ENCODE measurements around the gene JAKMIP1. TPM values are rescaled to one million over a fixed set of nuclear protein-coding genes. Genes with fewer than 3 reads are reported as not detected.

The JAKMIP1 gene
- total RNA-seq, 1 donor from 2014 or later: not detected

DNA sequence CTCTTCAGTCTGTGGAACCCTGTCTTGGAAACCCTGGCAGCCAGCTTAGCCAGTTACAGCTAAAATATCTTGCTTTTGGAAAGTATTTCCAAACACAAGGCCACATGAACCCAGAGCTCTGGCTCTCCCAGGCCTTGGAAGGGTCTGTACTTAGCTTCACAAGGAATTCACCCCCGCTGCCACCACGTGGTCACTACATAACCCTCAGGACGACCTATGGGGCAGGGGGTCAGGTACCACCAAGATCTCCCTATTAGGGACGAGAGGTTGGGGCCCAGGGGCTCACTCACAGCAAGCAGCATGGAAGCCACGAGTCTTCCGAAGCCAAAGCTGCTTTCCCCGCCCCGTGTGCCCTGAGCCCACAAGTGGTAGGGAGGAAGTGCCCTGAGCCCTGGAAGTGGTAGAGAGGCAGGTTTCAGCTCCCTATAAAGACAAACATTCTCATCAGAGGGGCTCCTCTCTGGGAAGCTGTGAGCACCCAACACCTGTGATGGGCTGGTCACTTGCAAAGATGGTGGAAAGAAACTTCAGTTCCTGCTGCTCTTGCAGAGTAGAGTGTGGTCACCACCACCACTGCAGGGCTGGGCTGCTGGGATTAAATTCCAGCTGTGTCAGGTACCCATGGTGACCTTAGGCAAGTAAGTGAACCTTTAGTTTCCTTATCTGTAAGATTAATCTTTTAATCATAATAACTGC is 4.7 kb upstream of the JAKMIP1 start:
- DNase-seq (ENCODE audit: low read depth): no peak

DNA sequence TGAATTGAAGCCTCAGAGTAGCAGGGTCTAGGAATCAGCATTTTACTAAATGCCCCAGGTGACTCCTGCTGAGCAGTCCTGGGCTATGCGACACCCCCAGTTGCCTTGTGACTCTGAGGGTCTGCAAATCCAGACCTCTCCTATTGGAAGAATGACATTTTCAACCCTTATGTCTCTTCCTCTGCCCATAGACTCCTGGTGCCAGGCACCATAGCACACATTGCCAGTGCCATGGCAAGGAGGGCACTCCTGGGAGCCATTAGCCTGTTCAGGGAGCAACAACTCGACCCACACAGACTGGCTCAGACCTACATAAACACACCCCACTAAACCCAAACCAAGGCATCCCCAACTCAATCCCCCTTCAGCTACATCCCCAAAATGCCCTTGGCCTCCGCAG is 3.7 kb upstream of the JAKMIP1 start:
- no peak for DNase-seq (ENCODE audit: low read depth)

DNA sequence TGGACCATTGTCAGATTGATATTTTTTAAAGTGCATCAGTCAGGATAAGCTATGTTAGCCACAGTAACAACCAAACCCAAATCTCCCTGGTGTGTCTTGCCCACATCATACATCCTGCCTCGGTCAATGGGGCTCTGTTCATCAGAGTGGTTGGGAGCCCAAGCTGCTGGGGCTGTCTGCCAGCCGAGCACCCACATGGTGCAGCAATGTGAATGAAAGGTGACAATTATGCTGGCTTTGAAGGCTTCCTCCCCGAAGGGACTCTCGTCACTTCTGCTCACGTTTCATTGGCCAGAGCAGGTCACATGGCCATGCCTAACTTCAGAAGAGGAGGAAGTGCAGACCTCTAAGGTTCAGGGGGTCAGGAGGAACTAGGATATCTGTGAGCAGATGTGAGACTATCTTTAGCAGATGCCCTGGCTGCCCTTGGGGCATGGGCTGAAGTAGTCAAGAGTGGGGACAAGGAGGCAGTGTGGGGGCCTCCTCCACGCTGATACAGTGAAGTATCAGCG is 1.3 kb upstream of the JAKMIP1 start:
- no peak for DNase-seq (ENCODE audit: low read depth)

DNA sequence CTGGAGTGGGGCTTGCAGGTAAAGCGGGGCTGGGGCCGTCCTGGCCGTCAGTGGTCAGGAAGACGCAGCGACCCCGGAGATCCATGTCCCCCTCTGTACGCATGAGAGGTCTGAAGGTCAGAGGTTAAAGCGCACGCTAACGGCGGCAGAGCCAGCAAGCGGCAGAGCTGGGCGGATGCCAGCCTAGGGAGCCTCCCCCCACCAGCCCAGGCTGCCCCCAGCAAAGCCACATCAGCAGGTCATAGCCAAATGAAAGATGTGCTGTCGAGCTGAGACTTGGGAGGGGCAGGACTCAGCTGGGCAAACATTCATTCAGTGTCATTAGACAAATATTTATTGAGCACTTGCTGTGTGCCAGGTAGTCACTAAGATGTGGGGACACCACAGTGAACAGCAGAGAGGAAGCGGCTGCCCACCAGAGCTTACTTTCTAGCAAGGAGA is 593 bp upstream of the JAKMIP1 start:
- DNase-seq (ENCODE audit: low read depth): no peak

DNA sequence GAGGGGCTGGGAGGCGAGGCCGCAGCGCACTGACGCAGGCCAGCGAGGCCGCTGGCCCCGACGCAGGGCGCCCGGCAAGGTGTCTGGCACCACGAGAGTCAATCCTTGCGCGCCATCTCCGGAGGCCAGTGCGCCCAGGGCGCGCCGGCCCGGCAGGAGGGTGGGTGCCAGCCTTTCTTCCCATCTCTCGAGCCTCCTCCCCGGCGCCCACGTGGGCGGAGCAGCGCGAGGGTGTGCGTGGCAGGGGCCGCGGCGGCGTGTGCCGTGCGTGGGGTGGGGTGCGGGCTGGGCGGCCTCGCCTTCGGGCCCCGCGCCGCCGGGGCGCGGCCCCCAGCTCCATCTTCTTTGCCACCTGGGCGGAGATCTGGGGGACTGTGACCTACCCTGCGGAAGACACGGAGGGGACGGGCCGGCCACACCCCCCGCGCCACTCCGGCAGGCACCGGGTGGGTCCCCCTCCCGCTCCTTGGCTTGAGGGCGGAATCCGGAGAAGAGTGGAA is 877 bp downstream of the JAKMIP1 start:
- no peak for DNase-seq (ENCODE audit: low read depth)

DNA sequence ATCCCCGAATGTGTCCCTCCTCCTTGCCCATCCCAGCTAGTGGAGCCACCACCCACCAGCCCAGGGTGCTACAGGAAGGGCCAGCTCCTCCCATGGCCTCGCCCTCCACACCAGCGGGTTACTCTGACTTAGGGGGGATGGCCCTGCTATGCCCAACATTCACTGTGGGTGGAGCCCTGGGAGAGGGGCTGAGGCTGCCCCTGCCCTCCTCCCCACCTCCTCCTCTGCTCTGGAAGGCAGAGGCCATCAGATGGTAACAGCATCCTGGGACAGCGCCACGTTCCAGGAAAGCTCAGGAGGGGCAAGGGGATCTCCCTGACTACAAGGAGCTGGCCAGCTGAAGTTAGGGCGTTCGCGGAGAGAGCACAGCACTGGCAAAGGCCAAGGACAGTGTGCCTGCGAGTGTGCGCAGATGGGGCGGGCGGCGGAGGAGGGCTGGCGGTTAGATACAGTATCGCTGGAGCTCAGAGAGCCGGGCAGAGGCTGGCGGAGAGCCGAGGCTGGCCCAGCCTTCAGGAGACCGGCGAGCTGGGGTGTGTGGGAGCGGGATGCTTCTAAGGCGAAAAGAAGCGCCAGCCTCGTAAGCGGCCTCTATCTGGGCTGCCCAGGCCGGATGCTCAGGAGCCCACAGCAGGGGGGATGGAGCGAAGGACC is 1.5 kb downstream of the JAKMIP1 start:
- DNase-seq (ENCODE audit: low read depth): no peak

DNA sequence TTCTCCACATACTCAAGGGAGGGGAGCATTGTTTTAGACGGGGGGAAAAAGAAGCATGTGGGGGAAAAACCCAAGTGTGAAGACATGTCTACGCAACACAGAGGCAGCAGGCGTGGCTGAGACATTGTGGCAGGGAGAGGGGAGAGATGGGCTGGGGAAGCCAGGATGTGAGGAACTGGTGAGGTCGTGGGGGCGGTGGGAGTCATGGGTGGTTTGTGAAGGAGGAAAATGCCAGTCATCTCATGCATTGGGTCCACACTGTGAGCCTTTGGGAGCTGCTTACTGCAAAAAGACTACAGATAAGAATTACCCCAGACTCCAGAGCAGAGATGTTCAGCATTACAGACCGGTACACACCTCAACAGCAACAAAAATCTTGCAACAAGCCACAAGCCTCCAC is 2.1 kb downstream of the JAKMIP1 start:
- DNase-seq (ENCODE audit: low read depth): no peak

DNA sequence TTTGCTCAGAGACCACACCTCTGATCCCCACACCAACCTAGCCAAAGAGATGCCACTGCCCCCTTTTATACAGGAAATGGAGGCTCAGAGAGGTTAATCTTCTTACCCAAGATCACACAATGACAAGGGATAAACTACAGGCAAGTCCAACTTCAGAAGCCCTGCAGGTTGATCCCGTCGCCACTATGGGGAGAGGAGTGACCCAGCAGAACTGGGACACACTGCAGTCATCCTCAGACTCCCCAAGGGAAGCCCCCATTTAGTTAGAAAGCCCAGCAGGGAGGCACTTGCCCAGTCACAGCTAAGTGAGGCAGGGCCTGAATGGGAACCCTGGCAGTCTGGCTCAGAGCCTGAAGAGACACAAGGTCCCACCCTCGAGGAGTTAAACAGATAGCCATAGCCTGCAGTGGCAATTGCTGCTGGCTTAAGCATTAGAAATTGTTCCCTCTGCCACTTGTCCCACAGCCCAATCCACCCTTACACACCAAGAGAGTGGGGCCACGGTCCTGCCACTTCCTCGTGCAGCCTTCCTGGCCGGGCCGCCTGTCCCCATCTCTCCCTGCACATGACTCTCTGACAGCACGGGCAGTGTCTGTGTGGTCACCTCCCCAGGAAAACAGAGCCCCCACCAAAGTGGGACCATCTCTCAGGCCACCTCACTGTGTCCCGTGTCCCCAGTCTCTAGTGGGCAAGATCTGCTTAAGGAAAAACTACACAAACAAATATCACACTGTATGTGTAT is 2.7 kb downstream of the JAKMIP1 start:
- no peak for DNase-seq (ENCODE audit: low read depth)

DNA sequence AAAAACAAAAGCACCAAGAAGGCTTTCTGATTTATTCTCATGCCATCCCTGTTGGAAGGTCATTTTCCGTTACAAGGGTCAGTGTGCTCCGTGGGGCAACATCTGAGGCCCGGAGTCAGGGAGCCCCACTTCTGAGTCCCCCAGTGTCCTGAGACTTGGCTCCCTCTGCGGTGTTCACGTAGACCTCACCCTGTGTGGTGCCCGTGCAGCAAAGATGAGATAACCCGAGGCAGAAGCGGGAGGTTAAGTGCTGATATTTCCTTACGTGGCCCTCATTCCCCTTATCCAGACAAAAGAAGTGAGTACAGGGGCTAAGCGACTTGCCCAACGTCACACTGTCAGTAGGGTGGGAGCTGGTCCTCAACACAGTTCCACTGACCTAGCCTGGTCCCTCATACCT is 3.5 kb downstream of the JAKMIP1 start:
- DNase-seq (ENCODE audit: low read depth): no peak

DNA sequence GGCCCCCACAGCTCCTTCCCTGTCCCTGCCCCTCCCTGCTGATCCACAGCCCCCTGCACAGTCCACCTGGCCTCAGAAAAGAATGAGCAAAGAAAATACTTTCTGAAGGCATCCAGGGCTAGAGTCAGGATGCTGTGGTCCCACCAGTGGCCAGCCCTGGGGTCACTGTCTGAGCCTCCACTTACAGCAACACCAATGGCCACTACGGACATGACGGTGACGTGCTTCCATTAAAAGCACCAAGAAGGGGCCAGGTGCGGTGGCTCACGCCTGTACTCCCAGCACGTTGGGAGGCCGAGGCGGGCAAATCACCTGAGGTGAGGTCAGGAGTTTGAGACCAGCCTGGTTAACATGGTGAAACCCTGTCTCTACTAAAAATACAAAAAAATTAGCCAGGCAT is 4.0 kb downstream of the JAKMIP1 start:
- DNase-seq (ENCODE audit: low read depth): no peak

DNA sequence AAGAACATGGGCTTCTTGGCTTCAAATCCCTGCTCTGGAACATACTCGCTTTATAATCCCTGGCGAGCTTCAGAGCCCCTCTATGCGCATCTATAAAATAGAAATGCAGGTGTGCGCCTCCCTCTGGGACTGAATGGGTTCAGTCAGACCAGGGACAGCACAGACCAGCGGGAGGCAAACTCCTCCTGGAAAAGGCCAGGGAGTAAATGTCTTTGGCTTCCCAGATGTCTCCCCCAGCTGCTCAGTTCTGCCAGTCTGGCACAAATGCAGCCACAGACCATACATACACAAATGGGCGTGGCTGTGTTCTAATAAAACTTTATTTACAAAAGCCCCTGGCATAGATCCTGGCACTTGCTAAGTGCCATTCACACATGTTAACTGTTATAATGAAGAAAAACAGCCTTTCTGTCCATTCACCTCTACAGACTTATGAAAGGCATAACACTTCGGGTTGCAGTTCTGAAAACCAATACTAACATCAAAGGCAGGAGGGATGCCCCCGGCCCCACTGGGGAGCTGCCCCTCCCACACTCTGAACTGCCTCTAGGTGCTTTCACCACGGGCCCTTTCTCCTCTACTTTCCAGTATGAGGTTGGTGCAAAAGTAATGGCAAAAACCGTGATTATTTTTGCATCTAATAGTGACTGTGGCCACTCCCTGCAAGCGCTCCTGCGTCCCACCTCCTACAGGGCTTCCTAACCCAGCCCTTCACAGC is 4.6 kb downstream of the JAKMIP1 start:
- no peak for DNase-seq (ENCODE audit: low read depth)

DNA sequence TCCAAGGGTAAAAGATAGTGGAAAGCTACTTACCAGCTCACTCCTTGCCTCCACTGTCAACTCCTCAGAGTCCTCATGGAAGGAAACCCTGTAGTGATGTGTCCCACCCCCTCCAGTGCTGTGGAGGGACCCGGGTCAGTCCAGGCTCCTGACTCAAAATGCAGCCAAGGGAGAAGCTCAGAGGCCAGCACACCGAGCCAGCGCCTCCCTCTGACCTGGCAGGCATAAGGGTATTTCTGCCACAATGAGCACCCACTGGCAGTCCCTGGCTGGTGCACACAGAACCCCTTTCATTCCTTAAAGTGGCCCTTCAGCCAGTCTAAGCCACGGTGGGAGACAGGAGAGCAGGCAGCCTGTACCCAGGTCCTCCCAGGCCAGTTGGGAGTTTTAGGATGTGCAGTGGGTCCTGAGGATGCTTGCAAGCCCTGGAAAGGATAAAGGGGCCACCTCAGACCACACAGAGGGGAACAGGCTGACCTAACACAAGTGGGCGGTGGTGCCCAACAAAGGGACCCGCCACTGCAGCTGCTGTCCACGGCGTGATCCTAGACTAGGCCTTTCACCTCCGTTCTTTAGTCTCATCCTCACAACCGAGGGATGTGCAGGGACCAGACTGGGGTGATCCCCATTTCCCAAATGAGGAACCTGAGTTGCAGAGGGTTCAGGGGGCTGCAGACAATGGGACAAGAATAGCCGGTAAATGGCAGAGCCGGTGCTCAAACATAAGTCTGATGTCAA is 5.7 kb downstream of the JAKMIP1 start:
- DNase-seq (ENCODE audit: low read depth): no peak

DNA sequence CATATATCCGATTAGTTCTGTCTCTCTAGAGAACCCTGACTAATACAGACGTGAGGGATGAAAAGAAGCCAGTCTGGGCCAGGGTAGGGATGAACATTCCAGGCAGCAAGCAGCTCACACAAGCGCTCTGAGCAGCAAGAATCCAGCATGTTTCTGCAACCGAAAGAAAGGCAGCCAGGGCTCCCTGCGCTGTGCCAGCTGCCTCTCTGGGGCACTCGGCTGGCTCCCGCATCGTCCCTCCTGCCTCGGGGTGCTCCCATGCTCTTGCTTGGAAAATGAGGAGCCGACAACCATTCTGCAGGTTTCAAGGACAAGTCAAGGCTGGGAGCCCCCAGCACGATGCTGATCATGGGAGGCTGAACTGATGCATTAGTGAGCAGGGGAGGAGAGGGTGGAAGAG is 7.0 kb downstream of the JAKMIP1 start:
- DNase-seq (ENCODE audit: low read depth): no peak

DNA sequence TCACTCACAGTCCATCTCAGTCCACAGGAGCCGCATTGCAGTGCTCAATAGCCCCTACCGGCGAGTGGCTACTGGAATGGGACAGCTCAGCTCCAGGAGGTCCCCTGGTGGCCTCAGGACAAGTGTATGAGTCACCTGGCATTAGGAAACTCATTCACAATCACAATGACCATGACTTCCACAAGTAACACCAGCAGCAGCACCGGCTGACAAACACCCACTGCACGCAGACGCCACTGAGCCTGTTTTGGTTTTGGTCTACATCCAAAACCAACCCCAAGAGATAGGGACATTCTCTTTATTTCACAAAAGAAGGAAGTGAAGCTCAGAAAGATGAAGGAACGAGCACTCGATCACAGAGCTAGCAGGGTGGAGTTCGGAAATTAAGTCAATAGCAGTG is 8.1 kb downstream of the JAKMIP1 start:
- DNase-seq (ENCODE audit: low read depth): no peak

DNA sequence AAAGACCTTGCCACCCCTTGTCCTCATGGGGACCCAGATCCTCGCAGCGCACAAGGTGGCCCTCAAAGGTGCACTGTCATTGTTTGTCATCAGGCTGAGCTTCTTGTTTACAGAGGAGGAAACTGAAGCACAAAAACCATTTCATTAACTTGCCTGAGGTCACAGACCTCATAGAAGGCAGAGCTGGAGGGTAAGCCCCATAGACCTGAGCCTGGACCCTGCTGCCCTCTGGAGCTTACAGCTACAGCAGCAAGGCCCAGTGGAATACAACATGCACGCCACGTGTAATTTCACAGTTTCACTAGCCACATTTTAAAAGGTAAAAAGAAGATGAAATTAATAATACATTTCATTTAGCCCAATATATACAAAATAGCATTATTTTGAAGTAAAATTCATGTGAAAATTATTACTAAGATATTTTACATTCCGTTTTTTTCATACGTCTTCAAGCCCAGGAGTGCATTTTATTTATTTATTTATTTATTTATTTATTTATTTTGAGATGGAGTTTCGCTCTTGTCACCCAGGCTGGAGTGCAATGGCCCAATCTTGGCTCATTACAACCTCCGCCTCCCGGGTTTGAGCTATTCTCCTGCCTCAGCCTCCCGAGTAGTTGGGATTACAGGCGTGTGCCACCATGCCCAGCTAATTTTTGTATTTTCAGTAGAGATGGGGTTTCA is 8.8 kb downstream of the JAKMIP1 start:
- DNase-seq (ENCODE audit: low read depth): no peak

DNA sequence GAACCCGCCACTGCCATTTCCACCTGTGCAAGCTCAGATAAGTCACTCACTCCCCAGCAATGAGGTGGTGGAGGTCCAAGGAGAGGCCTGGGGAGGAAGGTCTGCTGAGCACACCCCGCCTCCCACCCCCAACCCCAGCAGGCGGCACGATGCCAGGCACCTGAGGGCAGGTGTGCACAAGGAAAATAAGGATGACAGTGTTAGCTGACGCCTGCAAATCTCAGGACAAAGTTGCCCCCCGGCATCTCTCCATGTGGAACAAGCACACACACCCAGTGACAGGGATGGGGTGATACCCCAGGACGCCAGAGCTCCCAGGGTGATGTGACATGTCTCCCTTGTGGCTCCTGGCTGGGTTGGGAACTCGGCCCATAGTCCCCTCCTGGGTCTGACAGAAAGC is 9.9 kb downstream of the JAKMIP1 start:
- DNase-seq (ENCODE audit: low read depth): no peak

DNA sequence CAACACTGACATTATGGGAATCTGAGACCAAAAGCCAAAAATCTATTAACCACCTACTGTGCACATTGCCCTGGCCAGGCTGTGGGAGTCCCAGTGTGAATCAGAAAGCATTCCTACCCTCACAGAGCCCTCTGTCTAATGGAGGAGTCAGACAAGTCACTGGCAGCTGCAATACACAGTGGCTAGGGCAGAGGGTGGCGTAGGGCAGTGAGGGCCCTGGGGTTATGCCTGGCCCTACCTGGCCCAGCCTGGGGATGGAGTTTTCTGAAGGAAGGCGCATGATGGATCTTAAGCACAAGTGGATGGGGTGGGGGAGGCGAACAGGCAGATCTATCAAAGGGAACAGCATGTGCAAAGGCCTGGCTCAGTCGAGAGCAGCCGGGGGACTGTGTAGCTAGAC is 10.8 kb downstream of the JAKMIP1 start:
- no peak for DNase-seq (ENCODE audit: low read depth)

DNA sequence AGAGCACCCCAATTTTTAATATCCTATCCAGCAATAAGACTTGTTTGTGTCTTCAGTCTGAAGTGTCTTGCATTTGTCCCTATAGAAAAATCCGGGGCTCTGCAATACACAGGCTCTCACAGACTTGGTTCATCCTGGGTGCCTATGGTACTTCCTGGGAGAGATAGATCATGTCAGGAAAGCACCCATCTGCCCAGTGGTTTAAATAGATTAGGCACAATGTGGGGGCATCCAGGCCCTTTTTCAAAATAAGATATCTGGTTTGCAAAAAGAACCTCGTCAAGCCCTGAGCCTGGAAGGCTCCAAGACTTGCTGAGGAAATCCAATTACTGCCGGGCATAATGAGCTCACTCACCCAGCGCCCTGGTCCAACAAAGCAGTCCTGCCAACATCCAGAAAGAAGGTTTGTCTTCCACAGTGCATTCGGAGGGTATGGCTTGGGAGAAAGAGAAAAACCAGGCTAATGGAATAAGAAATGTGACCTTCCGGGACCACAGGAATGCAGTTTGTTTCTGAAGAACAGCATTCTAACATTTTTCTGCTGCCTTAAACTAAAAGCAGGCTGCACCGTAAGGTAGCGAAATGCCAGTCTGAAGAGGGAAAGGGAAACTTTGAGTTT is 11.6 kb downstream of the JAKMIP1 start:
- no peak for DNase-seq (ENCODE audit: low read depth)

DNA sequence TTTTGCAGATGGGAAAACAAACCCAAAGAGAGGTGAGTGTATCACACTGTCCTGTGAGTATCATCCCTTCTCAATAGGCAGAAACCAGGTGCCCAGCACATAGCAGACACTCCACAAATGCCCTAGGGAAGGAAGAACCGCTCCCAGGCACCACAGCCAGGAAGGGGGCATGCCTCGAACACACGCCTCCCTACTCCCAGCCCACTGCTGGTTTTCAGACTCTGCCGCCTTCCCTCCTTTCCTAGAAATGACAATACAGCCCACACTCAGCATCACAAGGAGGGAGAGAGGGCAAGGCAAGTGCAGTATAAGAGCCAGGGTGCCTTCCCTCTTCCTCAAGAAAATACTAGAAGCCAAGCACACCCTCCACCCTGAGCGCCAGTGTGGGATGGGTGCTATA is 16.2 kb downstream of the JAKMIP1 start:
- DNase-seq (ENCODE audit: low read depth): peak; percentile 63

DNA sequence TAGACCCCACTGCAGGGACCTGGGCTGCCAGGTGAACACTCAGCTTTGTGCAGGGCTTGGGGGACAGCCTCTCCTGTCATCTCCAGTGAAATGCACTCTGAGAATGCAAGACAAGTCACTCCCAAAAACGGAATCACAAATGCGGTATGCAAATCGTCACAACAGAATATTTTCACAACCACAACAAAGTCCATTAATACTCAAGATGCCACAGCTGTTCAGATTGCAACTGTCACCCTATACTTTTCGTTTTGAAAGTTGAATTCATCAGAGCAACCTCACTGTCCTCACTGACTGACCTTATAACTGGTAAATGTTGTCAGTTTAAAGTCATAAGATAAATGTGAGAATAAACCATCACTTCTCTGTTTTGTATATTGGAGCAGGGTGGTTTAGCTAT is 16.6 kb downstream of the JAKMIP1 start:
- peak; percentile 92 for DNase-seq (ENCODE audit: low read depth)

All from myocyte (in vitro differentiated cells).